KMS-11 (cell line): ENCODE measurements around the gene TRIM5.

Experiments
- H2AFZ ChIP-seq: fragments of 200-600 bp; sonication (generic); 2 replicates; pipeline ENCODE4 v1.6.1; 2016; ENCODE audit warnings: antibody characterized with exemption, mixed run types, low read depth
- H3K27ac ChIP-seq: fragments of 200-600 bp; sonication (generic); 2 replicates; pipeline ENCODE4 v1.6.1; 2016; ENCODE audit warnings: mild to moderate bottlenecking, mixed run types
- H3K27me3 ChIP-seq: fragments of 200-600 bp; sonication (generic); 2 replicates; pipeline ENCODE4 v1.6.1; 2017; ENCODE audit warnings: mild to moderate bottlenecking, low read depth, mixed run types, moderate library complexity; ENCODE audit not compliant: insufficient read depth
- H3K36me3 ChIP-seq: fragments of 200-600 bp; sonication (generic); 2 replicates; pipeline ENCODE4 v1.6.1; 2017; ENCODE audit warnings: mild to moderate bottlenecking, mixed run types; ENCODE audit not compliant: insufficient read depth
- H3K4me1 ChIP-seq: fragments of 200-600 bp; sonication (generic); 2 replicates; pipeline ENCODE4 v1.6.1; 2016; ENCODE audit warnings: mild to moderate bottlenecking, low read depth, mixed run types; ENCODE audit not compliant: poor library complexity, severe bottlenecking
- H3K4me2 ChIP-seq: fragments of 200-600 bp; sonication (generic); 2 replicates; pipeline ENCODE4 v1.7.0; 2016; ENCODE audit warnings: mild to moderate bottlenecking, mixed run types
- H3K4me3 ChIP-seq: fragments of 200-600 bp; sonication (generic); IDR thresholded peaks from 2 replicates; pipeline ENCODE4 v1.6.1; 2017; ENCODE audit warnings: low read depth, low read length, mixed read lengths; ENCODE audit not compliant: insufficient read depth
- H3K79me2 ChIP-seq: fragments of 200-600 bp; sonication (generic); 2 replicates; pipeline ENCODE4 v1.6.1; 2016; ENCODE audit warnings: low read depth, mixed run types; ENCODE audit not compliant: insufficient read depth
- H3K9ac ChIP-seq: fragments of 200-600 bp; sonication (generic); 2 replicates; pipeline ENCODE4 v1.6.1; 2016; ENCODE audit warnings: mild to moderate bottlenecking, mixed run types
- H4K20me1 ChIP-seq: fragments of 200-600 bp; sonication (generic); 2 replicates; pipeline ENCODE4 v1.6.1; 2016; ENCODE audit warnings: mild to moderate bottlenecking, mixed run types; ENCODE audit not compliant: insufficient read depth
- TF ChIP-seq, protein P1 (sequence below): fragments of 200-600 bp; sonication (generic); conservative IDR thresholded peaks from 2 replicates; pipeline ENCODE4 v1.6.1; 2017; ENCODE audit warnings: low read depth, mild to moderate bottlenecking, antibody characterized with exemption, low read length, moderate library complexity, mixed read lengths

The TRIM5 gene

DNA sequence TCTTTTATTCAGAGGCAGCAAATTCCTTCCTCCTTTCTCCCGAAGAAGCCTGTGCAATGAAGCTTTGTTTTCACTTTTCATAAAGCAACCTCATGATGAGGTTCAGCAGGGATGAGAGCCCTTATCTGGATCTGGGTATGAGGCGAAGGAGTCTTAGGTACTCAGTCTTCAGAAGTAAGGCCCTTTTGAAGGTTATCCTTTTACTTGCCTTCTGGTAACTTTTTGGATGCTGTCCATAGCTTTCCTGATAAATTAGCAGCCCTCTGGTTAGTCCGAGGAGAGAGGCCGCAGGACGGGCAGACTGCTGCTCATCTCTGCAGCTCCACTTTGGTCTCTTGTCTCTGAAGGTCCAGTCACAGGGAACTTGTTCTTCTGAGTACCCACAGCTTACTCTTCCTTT, 5.9 kb upstream of the TRIM5 start:
- TF ChIP-seq, protein P1, sequence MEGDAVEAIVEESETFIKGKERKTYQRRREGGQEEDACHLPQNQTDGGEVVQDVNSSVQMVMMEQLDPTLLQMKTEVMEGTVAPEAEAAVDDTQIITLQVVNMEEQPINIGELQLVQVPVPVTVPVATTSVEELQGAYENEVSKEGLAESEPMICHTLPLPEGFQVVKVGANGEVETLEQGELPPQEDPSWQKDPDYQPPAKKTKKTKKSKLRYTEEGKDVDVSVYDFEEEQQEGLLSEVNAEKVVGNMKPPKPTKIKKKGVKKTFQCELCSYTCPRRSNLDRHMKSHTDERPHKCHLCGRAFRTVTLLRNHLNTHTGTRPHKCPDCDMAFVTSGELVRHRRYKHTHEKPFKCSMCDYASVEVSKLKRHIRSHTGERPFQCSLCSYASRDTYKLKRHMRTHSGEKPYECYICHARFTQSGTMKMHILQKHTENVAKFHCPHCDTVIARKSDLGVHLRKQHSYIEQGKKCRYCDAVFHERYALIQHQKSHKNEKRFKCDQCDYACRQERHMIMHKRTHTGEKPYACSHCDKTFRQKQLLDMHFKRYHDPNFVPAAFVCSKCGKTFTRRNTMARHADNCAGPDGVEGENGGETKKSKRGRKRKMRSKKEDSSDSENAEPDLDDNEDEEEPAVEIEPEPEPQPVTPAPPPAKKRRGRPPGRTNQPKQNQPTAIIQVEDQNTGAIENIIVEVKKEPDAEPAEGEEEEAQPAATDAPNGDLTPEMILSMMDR: no peak
- no peak overlapping the region for H2AFZ ChIP-seq
- H3K79me2 ChIP-seq: no peaks in the 10 kb centered on the region
- H3K36me3 ChIP-seq: no peaks in the 10 kb centered on the region
- no peak overlapping the region for H3K27ac ChIP-seq
- no peaks in the 10 kb centered on the region for H4K20me1 ChIP-seq
- H3K4me3 ChIP-seq: no peak overlapping the region
- no peak overlapping the region for H3K9ac ChIP-seq
- H3K27me3 ChIP-seq: no peaks in the 10 kb centered on the region
- H3K4me2 ChIP-seq: no peak overlapping the region
- peaks cover 12% of the 10 kb centered on the region for H3K4me1 ChIP-seq

DNA sequence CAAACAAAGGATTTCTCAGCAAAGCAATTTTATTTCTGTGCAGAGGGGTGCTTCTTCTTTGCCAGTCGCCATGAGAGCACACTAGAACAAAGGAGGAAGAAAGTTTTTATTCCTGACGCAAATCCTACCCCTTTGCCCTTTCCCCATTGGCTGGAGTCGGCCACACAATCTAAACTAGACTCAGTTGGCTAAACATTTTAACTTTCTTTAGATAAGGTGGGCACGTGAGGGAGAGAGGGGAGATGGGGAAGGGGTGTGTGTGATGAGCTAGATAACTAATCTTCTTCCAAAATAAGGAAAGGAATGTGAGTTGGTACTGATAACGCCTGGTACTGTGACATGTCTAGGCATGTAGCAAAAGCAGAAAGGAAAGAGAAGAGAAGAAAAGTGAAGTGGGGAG, 5.3 kb upstream of the TRIM5 start:
- Histone ChIP-seq H3K79me2 (no peaks in the 10 kb centered on the region), H3K4me1 (peaks cover 12% of the 10 kb centered on the region), H3K27me3 (no peaks in the 10 kb centered on the region), H3K36me3 (no peaks in the 10 kb centered on the region), H3K27ac (no peak overlapping the region), H3K9ac (no peak overlapping the region), H3K4me2 (no peak overlapping the region), H4K20me1 (no peaks in the 10 kb centered on the region), H2AFZ (no peak overlapping the region), H3K4me3 (no peak overlapping the region)
- TF ChIP-seq, protein P1: no peak

DNA sequence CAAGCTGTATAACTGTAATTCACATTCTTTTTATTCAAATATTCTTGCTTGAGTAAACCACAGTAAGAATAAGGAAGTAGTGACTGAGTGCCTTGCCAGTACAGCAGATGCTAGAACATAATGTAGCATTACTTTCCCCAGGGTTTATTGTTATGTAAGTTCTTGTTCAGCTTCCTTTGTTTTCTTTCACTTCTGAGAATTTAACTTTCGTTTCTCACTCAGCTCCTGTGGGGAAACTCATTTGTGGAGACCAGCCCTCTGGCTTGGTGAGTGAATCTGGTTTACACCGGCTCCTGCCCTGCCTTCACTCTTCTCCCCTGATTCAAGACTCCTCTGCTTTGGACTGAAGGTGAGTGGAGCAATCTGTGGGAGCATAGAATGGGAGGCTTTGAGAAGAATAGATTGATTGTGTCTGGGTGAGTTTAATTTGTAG, 4.7 kb upstream of the TRIM5 start, which contains the start of gene TRIM22:
TSS of gene TRIM22 (plus strand) at position 240 of the 433 bp plus-strand sequence. CDS start 6,443 bp downstream, outside the sequence.
- Histone ChIP-seq H3K4me2 (no peak within 1 kb of the TSS; the same call in 1 of the 2 replicates), H3K9ac (no peak within 1 kb of the TSS), H3K27me3 (no peaks in the 10 kb centered on the region), H4K20me1 (no peaks in the 10 kb centered on the region), H3K4me3 (no peak within 1 kb of the TSS), H3K79me2 (no peaks in the 10 kb centered on the region), H2AFZ (no peak within 1 kb of the TSS), H3K36me3 (no peaks in the 10 kb centered on the region), H3K4me1 (peaks cover 12% of the 10 kb centered on the region), H3K27ac (no peak within 1 kb of the TSS)
- TF ChIP-seq, protein P1: no peak

DNA sequence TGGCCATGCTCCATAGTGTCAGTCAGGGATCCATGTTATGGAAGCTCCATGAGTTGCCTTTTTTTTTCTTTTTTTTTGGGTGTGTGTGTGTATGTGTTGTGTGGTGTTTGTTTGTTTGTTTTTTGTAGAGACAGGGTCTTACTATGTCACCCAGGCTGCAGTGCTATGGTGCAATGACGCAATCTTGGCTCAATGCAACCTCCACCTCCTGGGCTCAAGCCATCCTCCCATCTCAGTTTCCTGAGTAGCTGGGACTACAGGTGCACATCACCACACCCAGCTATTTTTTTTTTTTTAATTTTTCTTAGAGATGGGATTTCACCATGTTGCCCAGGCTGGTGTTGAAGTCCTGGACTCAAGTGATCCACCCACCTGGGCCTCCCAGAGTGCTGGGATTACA, 3.6 kb upstream of the TRIM5 start:
- Histone ChIP-seq H4K20me1 (no peaks in the 10 kb centered on the region), H3K27ac (no peak overlapping the region), H2AFZ (no peak overlapping the region), H3K27me3 (no peaks in the 10 kb centered on the region), H3K4me2 (no peak overlapping the region), H3K4me1 (peaks cover 12% of the 10 kb centered on the region), H3K9ac (no peak overlapping the region), H3K36me3 (no peaks in the 10 kb centered on the region), H3K79me2 (no peaks in the 10 kb centered on the region), H3K4me3 (no peak overlapping the region)
- TF ChIP-seq, protein P1: no peak
